Neural cell (in vitro differentiated cells): ENCODE data around the gene KIF16B.

Source experiments
- EP300 ChIP-seq: fragments of 450-650 bp; conservative IDR thresholded peaks from 2 replicates; pipeline ENCODE4 v1.6.1; 2014; ENCODE audit warnings: antibody characterized with exemption, mild to moderate bottlenecking, moderate library complexity; ENCODE audit not compliant: poor library complexity, severe bottlenecking
- EZH2 ChIP-seq: fragments of 200-600, 300-800 bp; shearing (Covaris generic), sonication (generic); IDR thresholded peaks from 2 replicates; pipeline ENCODE4 v1.6.1; 2014; ENCODE audit warnings: antibody characterized with exemption, low read length, borderline replicate concordance, mild to moderate bottlenecking; ENCODE audit not compliant: insufficient read depth, poor library complexity, severe bottlenecking
- MXI1 ChIP-seq: fragments of 450-650 bp; conservative IDR thresholded peaks from 2 replicates; pipeline ENCODE4 v1.6.1; 2014; ENCODE audit warnings: antibody characterized with exemption, mild to moderate bottlenecking; ENCODE audit not compliant: poor library complexity, severe bottlenecking
- RAD21 ChIP-seq: fragments of 450-650 bp; conservative IDR thresholded peaks from 2 replicates; pipeline ENCODE4 v1.6.1; 2014; ENCODE audit warnings: antibody characterized with exemption, mild to moderate bottlenecking, moderate library complexity
- SMC3 ChIP-seq: fragments of 450-650 bp; conservative IDR thresholded peaks from 2 replicates; pipeline ENCODE4 v1.6.1; 2014; ENCODE audit warnings: antibody characterized with exemption, mild to moderate bottlenecking, moderate library complexity; ENCODE audit not compliant: poor library complexity
- TAF1 ChIP-seq: IDR thresholded peaks from 2 replicates; pipeline ENCODE4 v1.6.1; 2012; ENCODE audit warnings: low read depth
- TF ChIP-seq, protein P1 (sequence below): fragments of 450-650 bp; IDR thresholded peaks from 2 replicates; pipeline ENCODE4 v1.5.1; 2014; ENCODE audit warnings: antibody characterized with exemption, mild to moderate bottlenecking, moderate library complexity; ENCODE audit not compliant: poor library complexity, severe bottlenecking
- TF ChIP-seq, protein P2 (sequence below): IDR thresholded peaks from 2 replicates; pipeline ENCODE4 v1.6.1; 2012; ENCODE audit warnings: borderline replicate concordance

DNA sequence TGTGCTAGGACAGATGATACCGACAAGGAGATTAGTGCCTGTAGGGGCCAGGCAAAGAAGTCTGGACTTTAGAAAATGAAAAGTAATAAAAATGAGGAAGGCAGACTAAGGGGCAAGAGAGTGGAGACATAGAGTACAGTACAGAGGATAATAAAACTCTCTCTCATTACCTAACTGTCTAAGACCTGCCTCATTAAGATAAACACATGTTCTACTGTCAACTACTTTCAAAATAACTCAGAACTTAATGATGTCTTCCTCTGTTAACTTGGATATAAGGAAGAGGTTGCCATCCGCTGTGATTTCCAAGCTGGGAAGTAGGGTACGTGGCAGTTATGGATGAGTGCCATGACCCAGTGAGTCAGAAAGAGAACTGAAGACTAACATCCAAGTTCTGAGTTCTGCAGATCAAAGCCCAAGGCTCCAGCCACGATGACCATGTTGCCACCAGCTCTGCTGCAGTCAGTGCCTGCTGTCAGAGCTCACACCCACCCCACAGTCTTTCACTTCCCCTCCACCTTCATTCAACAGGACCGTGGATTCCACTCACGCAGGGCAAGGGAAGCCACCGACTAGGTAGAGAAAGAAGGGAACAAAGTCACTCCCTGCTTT lies 81.8 kb downstream of the KIF16B start:
- TF ChIP-seq EP300, result no peak
- TF ChIP-seq, protein P1, sequence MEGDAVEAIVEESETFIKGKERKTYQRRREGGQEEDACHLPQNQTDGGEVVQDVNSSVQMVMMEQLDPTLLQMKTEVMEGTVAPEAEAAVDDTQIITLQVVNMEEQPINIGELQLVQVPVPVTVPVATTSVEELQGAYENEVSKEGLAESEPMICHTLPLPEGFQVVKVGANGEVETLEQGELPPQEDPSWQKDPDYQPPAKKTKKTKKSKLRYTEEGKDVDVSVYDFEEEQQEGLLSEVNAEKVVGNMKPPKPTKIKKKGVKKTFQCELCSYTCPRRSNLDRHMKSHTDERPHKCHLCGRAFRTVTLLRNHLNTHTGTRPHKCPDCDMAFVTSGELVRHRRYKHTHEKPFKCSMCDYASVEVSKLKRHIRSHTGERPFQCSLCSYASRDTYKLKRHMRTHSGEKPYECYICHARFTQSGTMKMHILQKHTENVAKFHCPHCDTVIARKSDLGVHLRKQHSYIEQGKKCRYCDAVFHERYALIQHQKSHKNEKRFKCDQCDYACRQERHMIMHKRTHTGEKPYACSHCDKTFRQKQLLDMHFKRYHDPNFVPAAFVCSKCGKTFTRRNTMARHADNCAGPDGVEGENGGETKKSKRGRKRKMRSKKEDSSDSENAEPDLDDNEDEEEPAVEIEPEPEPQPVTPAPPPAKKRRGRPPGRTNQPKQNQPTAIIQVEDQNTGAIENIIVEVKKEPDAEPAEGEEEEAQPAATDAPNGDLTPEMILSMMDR, result no peak
- TF ChIP-seq SMC3, result no peak
- no peak for TF ChIP-seq TAF1
- TF ChIP-seq EZH2, result no peak
- no peak for TF ChIP-seq MXI1
- TF ChIP-seq RAD21, result no peak
- TF ChIP-seq, protein P2, sequence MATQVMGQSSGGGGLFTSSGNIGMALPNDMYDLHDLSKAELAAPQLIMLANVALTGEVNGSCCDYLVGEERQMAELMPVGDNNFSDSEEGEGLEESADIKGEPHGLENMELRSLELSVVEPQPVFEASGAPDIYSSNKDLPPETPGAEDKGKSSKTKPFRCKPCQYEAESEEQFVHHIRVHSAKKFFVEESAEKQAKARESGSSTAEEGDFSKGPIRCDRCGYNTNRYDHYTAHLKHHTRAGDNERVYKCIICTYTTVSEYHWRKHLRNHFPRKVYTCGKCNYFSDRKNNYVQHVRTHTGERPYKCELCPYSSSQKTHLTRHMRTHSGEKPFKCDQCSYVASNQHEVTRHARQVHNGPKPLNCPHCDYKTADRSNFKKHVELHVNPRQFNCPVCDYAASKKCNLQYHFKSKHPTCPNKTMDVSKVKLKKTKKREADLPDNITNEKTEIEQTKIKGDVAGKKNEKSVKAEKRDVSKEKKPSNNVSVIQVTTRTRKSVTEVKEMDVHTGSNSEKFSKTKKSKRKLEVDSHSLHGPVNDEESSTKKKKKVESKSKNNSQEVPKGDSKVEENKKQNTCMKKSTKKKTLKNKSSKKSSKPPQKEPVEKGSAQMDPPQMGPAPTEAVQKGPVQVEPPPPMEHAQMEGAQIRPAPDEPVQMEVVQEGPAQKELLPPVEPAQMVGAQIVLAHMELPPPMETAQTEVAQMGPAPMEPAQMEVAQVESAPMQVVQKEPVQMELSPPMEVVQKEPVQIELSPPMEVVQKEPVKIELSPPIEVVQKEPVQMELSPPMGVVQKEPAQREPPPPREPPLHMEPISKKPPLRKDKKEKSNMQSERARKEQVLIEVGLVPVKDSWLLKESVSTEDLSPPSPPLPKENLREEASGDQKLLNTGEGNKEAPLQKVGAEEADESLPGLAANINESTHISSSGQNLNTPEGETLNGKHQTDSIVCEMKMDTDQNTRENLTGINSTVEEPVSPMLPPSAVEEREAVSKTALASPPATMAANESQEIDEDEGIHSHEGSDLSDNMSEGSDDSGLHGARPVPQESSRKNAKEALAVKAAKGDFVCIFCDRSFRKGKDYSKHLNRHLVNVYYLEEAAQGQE, result no peak
